Measurements from ENCODE around the gene CLRN1.

DNA sequence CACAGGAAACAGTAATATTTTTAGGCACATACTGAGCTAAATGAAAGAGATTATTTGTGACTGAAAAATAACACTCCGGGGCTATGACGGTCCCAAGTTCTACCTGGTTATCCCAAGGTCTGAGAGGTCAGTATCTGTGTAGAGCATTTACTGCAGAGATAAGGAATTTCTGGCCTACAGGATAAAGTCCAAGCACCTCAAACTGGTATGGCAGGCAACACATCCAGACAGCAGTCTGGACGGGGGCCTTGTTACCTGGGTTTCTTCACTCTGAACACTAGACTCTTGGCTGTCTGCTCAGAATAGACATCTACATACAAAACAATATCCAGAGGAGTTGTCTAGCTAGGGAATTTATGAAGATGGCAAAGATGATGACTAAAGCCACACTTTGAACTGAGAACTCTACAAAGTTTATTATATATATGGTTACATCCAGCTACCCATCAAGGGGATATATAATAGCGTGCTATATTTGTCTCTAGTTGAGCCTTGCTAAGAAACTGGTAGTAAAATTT is 42.0 kb upstream of the CLRN1 start:
- TF ChIP-seq, protein P1, sequence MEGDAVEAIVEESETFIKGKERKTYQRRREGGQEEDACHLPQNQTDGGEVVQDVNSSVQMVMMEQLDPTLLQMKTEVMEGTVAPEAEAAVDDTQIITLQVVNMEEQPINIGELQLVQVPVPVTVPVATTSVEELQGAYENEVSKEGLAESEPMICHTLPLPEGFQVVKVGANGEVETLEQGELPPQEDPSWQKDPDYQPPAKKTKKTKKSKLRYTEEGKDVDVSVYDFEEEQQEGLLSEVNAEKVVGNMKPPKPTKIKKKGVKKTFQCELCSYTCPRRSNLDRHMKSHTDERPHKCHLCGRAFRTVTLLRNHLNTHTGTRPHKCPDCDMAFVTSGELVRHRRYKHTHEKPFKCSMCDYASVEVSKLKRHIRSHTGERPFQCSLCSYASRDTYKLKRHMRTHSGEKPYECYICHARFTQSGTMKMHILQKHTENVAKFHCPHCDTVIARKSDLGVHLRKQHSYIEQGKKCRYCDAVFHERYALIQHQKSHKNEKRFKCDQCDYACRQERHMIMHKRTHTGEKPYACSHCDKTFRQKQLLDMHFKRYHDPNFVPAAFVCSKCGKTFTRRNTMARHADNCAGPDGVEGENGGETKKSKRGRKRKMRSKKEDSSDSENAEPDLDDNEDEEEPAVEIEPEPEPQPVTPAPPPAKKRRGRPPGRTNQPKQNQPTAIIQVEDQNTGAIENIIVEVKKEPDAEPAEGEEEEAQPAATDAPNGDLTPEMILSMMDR (conservative IDR thresholded peaks at IDR 0.05; ENCODE audit: low read length) = no peak
- no peak for TF ChIP-seq EZH2phosphoT487 (IDR thresholded peaks at IDR 0.05; ENCODE audit: borderline replicate concordance)
